D721Med (cell line): ENCODE data around the gene MROH7.
A peak's percentile ranks its signal among the peaks of the same experiment; 100 is the strongest.
"Not testable (repeated sequence)": the region's sequence is repeated elsewhere in the genome, so short reads cannot be mapped to it uniquely, and the experiment has no call there.

Source experiments
- DNase-seq: peaks from one replicate; pipeline ENCODE4 v3.0.0; 2011; ENCODE audit warnings: low spot score; ENCODE audit not compliant: insufficient read length
- FAIRE-seq: peaks from 2 replicates; lab custom pipeline; 2011; peaks lifted over from hg19 to GRCh38; lab: Jason Lieb, UNC
- CTCF ChIP-seq: IDR thresholded peaks from 2 replicates; pipeline ENCODE4 v1.5.1; 2012; ENCODE audit warnings: mild to moderate bottlenecking, control low read depth; ENCODE audit not compliant: insufficient read depth; ENCODE audit errors: missing control alignments

MROH7 gene

GRCh38 chr1:54619749-54620148, 21.8 kb upstream of the MROH7 start:
- no peak for TF ChIP-seq CTCF
- FAIRE-seq (no peak), DNase-seq (no peak)

- no peak for TF ChIP-seq CTCF
- DNase-seq (peak; percentile 54), FAIRE-seq (no peak)
These were observed 18.2 kb upstream of the MROH7 start, which contains the start of gene FAM151A for GRCh38 chr1:54623216-54624007. Gene FAM151A (minus strand): TSS chr1:54623525. CDS start chr1:54623395, 130 bp downstream.

- no peak for TF ChIP-seq CTCF
- no peak for DNase-seq
- no peak for FAIRE-seq
These were observed 16.8 kb upstream of the MROH7 start for GRCh38 chr1:54624466-54625464.

GRCh38 chr1:54627196-54627595, 14.4 kb upstream of the MROH7 start:
- DNase-seq (no peak), FAIRE-seq (no peak)
- no peak for TF ChIP-seq CTCF

DNA sequence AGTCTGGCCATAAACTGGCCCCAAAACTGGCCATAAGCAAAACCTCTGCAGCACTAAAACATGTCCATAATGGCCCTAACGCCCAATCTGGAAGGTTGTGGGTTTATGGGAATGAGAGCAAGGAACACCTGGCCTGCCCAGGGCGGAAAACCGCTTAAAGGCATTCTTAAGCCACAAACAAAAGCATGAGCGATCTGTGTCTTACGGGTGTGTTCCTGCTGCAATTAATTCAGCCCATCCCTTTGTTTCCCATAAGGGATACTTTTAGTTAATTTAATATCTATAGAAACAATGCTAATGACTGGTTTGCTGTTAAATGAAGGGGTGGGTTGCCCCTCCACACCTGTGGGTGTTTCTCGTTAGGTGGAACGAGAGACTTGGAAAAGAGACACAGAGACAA, 5.8 kb upstream of the MROH7 start:
- FAIRE-seq, DNase-seq: not testable (repeated sequence)

GRCh38 chr1:54636461-54637446, 4.8 kb upstream of the MROH7 start:
- FAIRE-seq, DNase-seq: not testable (repeated sequence)

DNA sequence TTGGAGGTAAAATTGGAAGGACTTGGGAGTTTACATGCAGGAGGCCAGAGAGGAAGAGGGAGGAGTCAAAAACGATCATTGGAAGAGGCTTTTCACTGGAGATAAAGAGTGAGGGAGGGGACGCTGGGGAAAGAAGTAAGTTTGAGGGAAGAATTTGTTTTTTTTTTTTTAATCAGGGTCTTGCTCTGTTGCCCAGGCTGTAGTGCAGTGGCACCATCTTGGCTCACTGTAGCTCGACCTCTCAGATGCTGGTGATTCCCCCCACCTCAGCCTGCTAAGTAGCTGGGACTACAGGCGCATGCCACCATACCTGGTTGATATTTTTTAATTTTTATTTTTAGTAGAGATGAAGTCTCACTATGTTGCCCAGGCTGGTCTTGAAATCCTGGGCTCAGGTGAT, 1.2 kb upstream of the MROH7 start:
- DNase-seq = no peak
- no peak for TF ChIP-seq CTCF
- FAIRE-seq = no peak
